CD4-positive, alpha-beta T cell treated with Interleukin-17A for 4 hours (primary cell): ENCODE measurements around the gene CALM3.
"Not testable (repeated sequence)": the region's sequence is repeated elsewhere in the genome, so short reads cannot be mapped to it uniquely, and the experiment has no call there.

ENCODE experiments used
- DNase-seq: peaks from one replicate; pipeline ENCODE4 v3.0.0-alpha.2; 2020; ENCODE audit warnings: mixed read lengths

CALM3 gene

DNA sequence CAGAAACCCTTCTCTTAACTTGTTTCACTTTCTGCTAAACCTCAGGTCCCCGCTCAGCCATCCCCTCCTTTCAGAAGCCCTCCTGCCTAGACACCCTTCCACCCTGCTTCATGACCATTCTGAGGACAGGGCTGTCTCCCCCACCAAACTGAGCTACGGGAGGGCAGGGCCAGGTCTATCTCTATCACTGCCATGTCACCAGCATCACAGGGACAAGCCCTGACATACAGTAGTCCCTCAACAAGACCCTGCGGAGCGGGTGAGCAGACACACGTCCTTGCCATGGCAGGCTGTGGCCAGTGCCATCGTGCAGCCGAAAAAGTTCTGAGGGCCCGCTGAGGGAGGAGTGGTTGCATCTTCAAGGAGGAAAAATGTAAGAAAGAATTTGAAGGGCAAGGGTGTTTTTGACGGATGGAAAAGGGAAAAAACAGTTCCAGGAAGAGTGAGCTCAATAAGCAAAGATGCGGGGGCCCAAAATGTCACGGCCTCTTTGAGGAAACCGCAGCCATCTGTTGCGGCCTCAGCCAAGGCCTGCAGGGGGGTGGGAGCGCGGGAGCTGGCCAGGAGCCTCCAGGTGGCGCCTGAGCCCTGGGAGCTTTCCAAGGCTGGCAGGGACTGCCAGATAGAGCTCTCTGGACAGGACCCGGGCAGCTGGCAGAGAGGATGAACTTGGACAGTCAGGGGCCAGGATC lies 15.6 kb downstream of the CALM3 start:
- DNase-seq = peak; percentile 61

DNA sequence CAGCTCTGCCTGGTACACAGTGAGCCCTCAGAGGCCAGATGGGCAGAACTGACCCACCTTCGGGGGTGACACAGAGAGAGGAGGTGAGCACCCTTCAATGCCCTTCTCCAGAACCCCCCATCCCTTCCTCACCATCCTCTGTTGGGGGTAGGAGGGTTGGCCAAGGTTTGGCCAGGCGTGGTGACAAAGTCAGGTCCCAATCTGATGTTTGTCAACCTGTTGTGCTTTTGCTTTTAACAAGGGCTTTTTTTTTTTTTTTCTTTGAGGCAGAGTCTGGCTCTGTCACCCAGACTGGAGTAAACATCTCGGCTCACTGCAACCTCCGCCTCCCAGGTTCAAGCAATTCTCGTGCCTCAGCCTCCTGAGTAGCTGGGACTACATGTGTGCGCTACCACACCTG lies 16.5 kb downstream of the CALM3 start:
- DNase-seq = peak; percentile 32

- peak; percentile 19 for DNase-seq
Measured at GRCh38 chr19:46618670-46619231, 17.6 kb downstream of the CALM3 start.

DNA sequence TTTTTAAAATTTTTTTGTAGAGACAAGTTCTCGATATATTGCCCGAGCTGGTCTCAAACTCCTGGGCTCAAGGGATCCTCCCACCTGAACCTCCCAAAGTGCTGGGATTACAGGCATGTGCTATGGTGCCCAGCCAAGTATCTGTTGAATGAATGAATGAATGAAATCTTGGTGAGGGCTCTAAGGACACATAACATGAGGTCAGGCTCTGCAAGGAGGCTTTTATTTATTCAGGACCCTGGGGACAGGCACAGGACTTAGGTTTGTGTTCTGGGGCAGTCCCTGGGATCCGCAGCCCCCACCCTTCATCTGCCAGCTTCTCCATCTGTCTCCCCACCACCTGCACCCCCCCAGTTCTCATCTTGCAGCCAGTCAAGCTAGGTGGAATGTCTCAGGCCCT lies 19.1 kb downstream of the CALM3 start:
- peak; percentile 1 for DNase-seq

DNA sequence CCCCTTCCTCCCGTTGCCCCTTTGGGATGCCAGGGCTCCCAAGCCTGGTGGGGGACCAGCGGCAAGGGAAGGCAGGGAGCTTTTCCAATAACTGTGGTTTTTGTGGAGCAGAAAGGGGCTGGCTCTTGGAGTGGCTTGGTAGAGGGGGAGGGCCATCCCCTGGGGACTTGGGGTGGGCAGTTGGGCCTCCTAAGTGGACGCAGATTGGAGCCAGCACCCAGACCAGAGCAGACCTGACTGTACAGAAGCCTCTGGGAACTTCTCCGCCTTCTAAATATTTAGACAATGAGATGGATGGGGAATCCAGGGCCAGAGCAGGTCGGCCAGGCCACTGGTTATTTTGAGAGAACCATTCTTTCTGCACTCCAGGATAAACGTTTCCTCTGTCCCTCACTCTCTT lies 19.6 kb downstream of the CALM3 start:
- peak; percentile 1 for DNase-seq

DNA sequence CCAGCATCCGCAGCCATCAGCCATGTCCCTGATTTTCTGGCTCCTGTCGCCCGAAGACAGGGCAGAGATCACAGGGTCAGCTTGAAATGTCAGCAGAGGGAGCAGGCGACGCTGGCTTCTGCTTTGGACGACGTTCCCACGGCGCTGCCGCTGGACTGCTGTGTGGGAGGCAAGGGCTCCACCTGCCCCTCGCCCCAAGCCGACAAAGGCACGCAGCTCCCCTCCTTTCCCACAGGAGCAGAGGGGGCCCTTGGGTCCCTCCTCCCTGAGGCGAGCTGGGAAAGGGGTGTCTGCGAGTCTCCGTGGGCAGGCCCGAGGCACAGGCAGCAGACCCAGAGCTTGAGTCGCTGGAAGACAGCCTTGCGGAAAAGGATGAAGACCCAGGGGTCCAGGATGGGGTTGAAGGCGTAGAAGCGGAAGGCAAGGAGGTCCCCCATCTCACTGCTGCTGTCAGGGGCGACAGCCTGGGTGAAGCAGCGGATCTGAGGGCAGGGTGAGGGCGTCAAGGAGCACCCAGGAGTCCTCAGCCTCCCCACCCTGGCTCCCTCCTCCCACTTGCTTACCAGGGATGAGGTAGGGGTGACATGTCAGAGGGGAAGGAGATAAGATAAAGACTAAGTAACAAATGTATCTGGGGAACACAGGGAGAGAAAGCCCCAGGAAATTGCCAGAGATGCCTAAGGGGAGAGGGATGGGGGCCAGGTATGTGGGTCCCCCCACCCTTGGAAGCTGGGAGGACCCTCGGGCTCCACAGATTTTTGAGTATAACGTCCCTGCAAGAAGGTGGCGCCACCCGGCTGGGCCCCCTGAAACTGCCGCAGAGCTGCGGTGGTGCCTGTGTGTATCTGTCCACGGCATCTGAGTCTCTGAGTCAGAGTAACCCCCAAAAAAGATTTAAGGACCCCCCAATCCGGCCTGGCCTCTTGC lies 20.3 kb downstream of the CALM3 start:
- DNase-seq = no peak

DNA sequence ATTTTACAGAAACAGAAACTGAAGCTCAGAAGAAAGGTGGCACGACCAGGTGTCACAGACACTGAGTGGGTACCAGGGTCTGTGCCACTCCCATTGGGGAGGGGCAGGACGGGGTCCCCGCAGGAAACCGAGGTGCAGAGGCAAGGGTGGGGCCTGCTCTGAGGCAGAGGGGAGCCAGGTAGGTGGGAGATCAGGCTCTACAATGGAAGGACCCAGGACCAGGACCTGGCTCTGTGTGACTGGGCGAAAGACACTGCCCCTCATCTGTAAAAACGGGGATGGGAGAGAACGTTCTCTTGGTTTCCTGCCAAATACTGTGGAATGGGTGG lies 21.0 kb downstream of the CALM3 start:
- DNase-seq = peak; percentile 25

GRCh38 chr19:46623915-46624502 lies 22.9 kb downstream of the CALM3 start:
- DNase-seq = no peak

DNA sequence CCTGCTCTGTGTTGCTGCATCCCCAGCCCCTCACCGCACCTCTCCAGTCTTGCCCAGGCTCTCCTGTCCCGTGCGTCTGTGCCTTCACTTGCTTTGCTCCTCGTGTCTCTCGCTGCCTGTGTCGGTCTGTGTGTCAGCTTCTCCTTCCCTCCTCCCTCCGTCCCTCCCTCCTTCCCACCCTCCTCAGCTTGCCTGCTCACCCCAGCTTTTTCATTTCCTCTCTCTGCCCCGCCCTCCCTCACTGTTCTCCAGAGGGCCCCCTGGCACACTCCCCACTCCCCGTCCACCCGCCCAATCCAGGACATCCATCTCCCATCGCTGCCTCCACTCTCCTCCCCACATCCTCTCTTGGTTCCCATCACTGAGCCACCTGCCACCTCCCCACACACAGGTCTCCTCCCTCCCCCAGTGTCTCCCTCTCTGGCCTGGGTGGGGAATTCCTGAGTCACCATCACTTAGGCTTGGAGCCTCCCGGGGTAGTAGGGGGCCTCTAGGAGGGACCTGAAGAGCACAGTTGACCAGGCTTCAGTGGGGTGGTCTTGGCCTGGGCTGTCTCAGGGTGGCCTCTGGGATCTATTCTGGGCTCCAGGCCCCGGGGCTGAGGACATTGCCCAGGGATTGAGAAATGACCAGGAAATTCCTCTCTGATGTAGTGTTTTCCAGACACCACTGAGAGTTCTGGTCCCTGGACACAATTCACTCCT lies 24.0 kb downstream of the CALM3 start, which contains the start of gene PTGIR:
Gene PTGIR, minus strand, starts transcription at position 132 of the 704 bp plus-strand sequence. CDS start 864 bp downstream, outside the sequence.
- peak; percentile 48 for DNase-seq

- no peak for DNase-seq
Measured at GRCh38 chr19:46625731-46626130, 24.6 kb downstream of the CALM3 start.

DNA sequence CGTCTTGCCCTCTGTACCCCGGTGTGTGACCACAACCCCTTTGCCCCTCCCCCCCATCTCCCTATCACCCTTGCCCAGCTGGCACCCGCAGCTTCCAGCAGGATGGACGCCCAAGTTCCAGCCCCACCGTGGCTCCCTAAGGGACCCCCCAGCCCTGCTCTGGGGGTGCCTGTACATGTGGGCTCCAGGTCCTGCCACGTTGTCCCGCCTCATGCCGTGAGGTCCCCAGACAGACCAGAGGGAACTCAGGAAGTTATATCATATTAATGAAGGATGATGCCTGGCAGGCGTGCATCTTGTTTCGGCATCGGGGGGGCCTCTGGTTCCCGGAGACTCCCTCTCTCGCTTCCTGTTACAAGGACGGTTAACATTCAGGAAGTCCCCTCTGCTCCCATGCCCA lies 25.3 kb downstream of the CALM3 start:
- DNase-seq = no peak

GRCh38 chr19:46628970-46629369 lies 27.8 kb downstream of the CALM3 start:
- DNase-seq = not testable (repeated sequence)

DNA sequence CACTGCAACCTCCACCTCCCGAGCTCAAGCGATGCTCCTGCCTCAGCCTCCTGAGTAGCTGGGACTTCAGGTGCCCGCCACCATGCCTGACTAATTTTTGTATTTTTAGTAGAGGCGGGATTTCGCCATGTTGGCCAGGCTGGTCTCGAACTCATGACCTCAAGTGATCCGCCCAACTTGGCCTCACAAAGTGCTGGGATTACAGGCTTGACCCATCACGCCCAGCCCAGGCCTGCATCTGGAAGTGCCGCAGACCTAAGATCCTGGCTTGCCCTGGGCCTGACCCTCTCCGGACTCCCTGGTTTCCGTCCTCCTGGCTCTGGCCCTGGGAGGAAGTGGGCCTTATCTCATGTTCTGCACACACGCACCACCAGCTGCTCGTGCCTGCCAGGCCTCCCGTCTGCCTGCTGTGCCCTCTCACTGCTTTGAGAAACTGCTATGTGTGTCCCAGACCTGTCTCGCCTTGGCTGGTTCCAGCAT lies 28.5 kb downstream of the CALM3 start:
- DNase-seq = no peak

DNA sequence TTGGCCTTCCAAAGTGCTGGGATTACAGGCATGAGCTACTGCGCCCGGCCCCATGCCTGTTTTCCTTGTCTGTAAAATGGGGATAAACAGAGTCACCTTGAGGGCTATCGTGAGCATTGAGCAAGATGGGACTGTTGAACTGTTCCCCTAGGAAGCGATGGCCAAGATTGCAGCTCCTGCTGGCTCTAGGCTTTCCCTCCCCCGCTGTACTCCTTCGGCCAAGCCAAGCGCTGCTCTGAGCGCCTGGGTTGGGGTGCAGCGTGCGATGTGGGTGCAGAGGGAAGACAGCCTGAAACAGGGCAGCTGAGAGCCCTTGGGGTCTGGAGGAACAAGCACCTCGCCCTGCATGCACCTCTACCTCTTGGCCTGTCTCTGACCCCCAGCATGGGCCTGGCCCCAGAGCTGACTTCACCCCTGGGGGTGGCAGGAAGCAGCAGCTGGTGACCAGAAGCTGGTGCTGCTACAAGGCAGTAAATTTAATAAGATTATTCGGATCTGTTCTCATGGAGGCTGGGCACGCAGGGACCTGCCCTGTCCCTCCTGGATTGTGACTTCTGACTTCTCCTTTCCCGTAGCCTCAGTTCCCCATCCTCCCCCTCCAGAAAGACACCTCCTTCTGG lies 29.6 kb downstream of the CALM3 start:
- no peak for DNase-seq

GRCh38 chr19:46631481-46631880 lies 30.4 kb downstream of the CALM3 start:
- no peak for DNase-seq

DNA sequence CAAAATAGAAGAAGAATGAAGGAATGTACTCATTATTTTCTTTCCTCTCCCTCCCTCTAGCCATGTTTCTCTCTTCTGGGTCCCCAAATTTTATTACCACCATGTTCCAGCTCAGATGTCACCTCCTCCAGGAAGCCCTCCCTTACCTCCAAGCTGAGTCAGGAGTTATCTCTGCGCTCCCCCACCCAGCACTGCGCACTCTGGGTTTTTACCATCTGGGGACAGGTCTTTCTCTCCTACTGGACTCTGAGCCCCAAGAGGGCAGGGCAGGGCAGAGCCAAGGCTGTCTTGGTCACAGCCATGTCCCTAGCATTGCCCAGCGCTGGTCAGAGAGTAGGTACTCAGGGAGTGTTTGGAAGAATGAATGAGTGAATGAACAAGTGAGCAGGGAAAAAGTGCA lies 32.0 kb downstream of the CALM3 start:
- DNase-seq = no peak

DNA sequence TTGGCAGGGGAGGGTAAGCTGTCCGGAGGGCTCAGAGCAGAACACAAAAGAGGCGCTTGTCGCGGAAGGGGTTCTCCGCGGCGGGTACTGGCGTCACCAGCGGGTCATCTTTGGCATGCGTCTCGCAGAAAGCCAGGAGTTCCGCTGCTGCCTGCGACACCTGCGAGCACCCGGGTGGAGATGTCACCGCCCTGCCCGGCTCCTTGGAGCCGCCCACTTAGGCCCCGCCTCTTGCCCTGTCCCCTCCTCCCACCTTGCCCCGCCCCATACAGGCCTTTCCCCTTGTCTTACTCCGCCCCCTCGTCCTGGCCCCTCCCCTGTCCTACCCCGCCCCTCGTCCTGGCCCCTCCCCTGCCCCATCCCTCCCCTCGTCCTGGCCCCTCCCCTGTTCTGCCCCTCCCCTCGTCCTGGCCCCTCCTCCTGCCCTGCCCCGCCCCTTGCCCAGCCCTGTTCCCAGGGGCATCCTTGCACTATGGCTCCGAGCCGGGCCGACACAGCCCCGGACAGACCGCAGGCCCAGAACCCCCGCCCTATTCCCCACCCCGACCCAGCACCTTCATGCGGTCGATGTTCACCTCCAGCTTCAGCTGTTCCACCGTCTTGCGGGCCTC lies 33.0 kb downstream of the CALM3 start:
- DNase-seq = peak; percentile 97

GRCh38 chr19:46634656-46635218 lies 33.6 kb downstream of the CALM3 start:
- no peak for DNase-seq

GRCh38 chr19:46635920-46636761 lies 35.0 kb downstream of the CALM3 start, which contains the start of gene GNG8:
Gene GNG8 (minus strand): TSS chr19:46636202. CDS start chr19:46634682, 1,520 bp downstream.
- DNase-seq = peak; percentile 59

GRCh38 chr19:46637224-46637623 lies 36.1 kb downstream of the CALM3 start:
- peak; percentile 23 for DNase-seq
